Tibial artery (tissue), 4 donors: ENCODE measurements around the gene LVRN.

Experiments
- DNase-seq, 2 donors: peaks; one replicate each; pipeline ENCODE4 v3.0.0-alpha.2; 2019
- H3K27ac ChIP-seq, 2 donors: fragments of 200-600 bp; sonication (generic) in 1 of 2; 1 replicate in 1 of 2; 2 replicates in 1 of 2; pipeline ENCODE4 v1.5.1; 2018 to 2019; ENCODE audit warnings: mild to moderate bottlenecking in 1 of 2
- H3K27me3 ChIP-seq, 2 donors: fragments of 200-600 bp; sonication (generic) in 1 of 2; one replicate each; pipeline versions ENCODE4 v1.5.1 to v1.6.0; 2016 to 2019
- H3K36me3 ChIP-seq, 3 donors: fragments of 200-600 bp; sonication (generic) in 2 of 3; one replicate each; pipeline ENCODE4 v1.5.1; 2016 to 2019; ENCODE audit warnings: mild to moderate bottlenecking in 2 of 3
- H3K4me1 ChIP-seq, 4 donors: fragments of 200-600 bp; sonication (generic) in 2 of 4; 1 replicate in 3 of 4; 2 replicates in 1 of 4; pipeline ENCODE4 v1.5.1; 2016 to 2019
- H3K4me3 ChIP-seq, 2 donors: fragments of 200-600 bp; sonication (generic) in 1 of 2; 1 replicate in 1 of 2; 2 replicates in 1 of 2; pipeline ENCODE4 v1.5.1; 2018 to 2019; ENCODE audit warnings: mild to moderate bottlenecking in 2 of 2
- H3K9me3 ChIP-seq, 3 donors: fragments of 200-600 bp; sonication (generic) in 1 of 3; one replicate each; pipeline ENCODE4 v1.5.1; 2016 to 2019
- CTCF ChIP-seq, 2 experiments: fragments of 200-600 bp in 1 of 2; fragments of 450-650 bp in 1 of 2; IDR thresholded peaks; one replicate each; pipeline ENCODE4 v1.5.1; 2017 to 2019; ENCODE audit warnings: antibody characterized with exemption in 2 of 2, mild to moderate bottlenecking in 1 of 2, moderate library complexity in 1 of 2
- intact Hi-C: fragments of 100-400 bp; cut with DNase I; formaldehyde crosslinking; loops from one replicate; pipeline ENCODE4 v1.15.0; 2023; ENCODE audit warnings: low total_unique reads

The LVRN gene

GRCh38 chr5:115932991-115933390, 29.3 kb upstream of the LVRN start:
- H3K4me1 ChIP-seq = no peaks in the 10 kb centered on the region
- H3K36me3 ChIP-seq = no peaks in the 10 kb centered on the region
- no peaks in the 10 kb centered on the region for H3K9me3 ChIP-seq
- DNase-seq = no peak
- H3K4me3 ChIP-seq = no peak overlapping the region
- TF ChIP-seq CTCF (IDR thresholded peaks at IDR 0.05) = no peak
- intact Hi-C loops = no loop called here
- no peaks in the 10 kb centered on the region for H3K27me3 ChIP-seq
- H3K27ac ChIP-seq = no peak overlapping the region

- Histone ChIP-seq H3K9me3 (no peaks in the 10 kb centered on the region), H3K27ac (no peak overlapping the region), H3K36me3 (no peaks in the 10 kb centered on the region), H3K27me3 (no peaks in the 10 kb centered on the region), H3K4me1 (no peaks in the 10 kb centered on the region), H3K4me3 (no peak overlapping the region)
- intact Hi-C loops = no loop called here
- TF ChIP-seq CTCF (IDR thresholded peaks at IDR 0.05) = no peak
- DNase-seq = no peak
These were observed 27.8 kb upstream of the LVRN start for GRCh38 chr5:115934388-115934974.

GRCh38 chr5:115936031-115936430, 26.2 kb upstream of the LVRN start:
- H3K27ac ChIP-seq = no peak overlapping the region
- H3K36me3 ChIP-seq = no peaks in the 10 kb centered on the region
- no peak for DNase-seq
- intact Hi-C loops = no loop called here
- TF ChIP-seq CTCF (IDR thresholded peaks at IDR 0.05) = no peak
- no peaks in the 10 kb centered on the region for H3K27me3 ChIP-seq
- no peak overlapping the region for H3K4me3 ChIP-seq
- no peaks in the 10 kb centered on the region for H3K4me1 ChIP-seq
- H3K9me3 ChIP-seq = no peaks in the 10 kb centered on the region

GRCh38 chr5:115939059-115939458, 23.2 kb upstream of the LVRN start:
- no peaks in the 10 kb centered on the region for H3K4me1 ChIP-seq
- no peaks in the 10 kb centered on the region for H3K27me3 ChIP-seq
- no peak overlapping the region for H3K4me3 ChIP-seq
- no peak for DNase-seq
- H3K27ac ChIP-seq = no peak overlapping the region
- H3K9me3 ChIP-seq = no peaks in the 10 kb centered on the region
- no peak for TF ChIP-seq CTCF (IDR thresholded peaks at IDR 0.05)
- intact Hi-C loops = no loop called here
- H3K36me3 ChIP-seq = no peaks in the 10 kb centered on the region

GRCh38 chr5:115940080-115940810, 22.0 kb upstream of the LVRN start:
- no peaks in the 10 kb centered on the region for H3K27me3 ChIP-seq
- intact Hi-C loops = no loop called here
- H3K27ac ChIP-seq = no peak overlapping the region
- no peak for DNase-seq
- H3K36me3 ChIP-seq = no peaks in the 10 kb centered on the region
- no peaks in the 10 kb centered on the region for H3K4me1 ChIP-seq
- no peaks in the 10 kb centered on the region for H3K9me3 ChIP-seq
- TF ChIP-seq CTCF (IDR thresholded peaks at IDR 0.05) = no peak
- no peak overlapping the region for H3K4me3 ChIP-seq
